HepG2 (cell line): ENCODE results near the gene CELF5. TPM values are rescaled to one million over a fixed set of nuclear protein-coding genes. Genes with fewer than 3 reads are reported as not detected.
A peak's percentile ranks its signal among the peaks of the same experiment; 100 is the strongest.

ENCODE experiments used
- ASH2L ChIP-seq: fragments of 300-600, 200-600 bp; sonication (generic); IDR thresholded peaks from 2 replicates; pipeline ENCODE4 v1.7.0; 2017; ENCODE audit warnings: low read depth, mild to moderate bottlenecking, moderate library complexity, mixed read lengths, low read length; ENCODE audit not compliant: insufficient read length
- DDIT3 ChIP-seq: sonication (generic); formaldehyde crosslinking; IDR thresholded peaks from 2 replicates; pipeline ENCODE4 v1.4.0; 2020; ENCODE audit warnings: mild to moderate bottlenecking, missing genetic modification reagents
- MAZ ChIP-seq, 2 experiments: sonication (generic) in 1 of 2; formaldehyde crosslinking in 1 of 2; IDR thresholded peaks; 2 replicates each; pipeline versions ENCODE4 v1.5.0 to v1.6.1; 2012 to 2020; ENCODE audit warnings: low read depth in 2 of 2, mild to moderate bottlenecking in 2 of 2, borderline replicate concordance in 1 of 2, improper control_type of control experiment in 1 of 2, low read length in 1 of 2, missing genetic modification reagents in 1 of 2, moderate library complexity in 1 of 2
- NFKB2 ChIP-seq: sonication (generic); formaldehyde crosslinking; IDR thresholded peaks from 2 replicates; pipeline ENCODE4 v1.4.0; 2020; ENCODE audit warnings: missing genetic modification reagents, borderline replicate concordance
- NFYC ChIP-seq: IDR thresholded peaks from 2 replicates; pipeline ENCODE4 v1.6.1; 2016; ENCODE audit warnings: missing genetic modification reagents, missing compliant biosample characterization
- PATZ1 ChIP-seq: sonication (generic); formaldehyde crosslinking; IDR thresholded peaks from 2 replicates; pipeline ENCODE4 v1.4.0; 2020; ENCODE audit warnings: missing genetic modification reagents
- POLR2AphosphoS5 ChIP-seq: IDR thresholded peaks from 2 replicates; pipeline ENCODE4 v1.6.1; 2012; ENCODE audit warnings: low read depth, low read length
- SIN3B ChIP-seq: fragments of 150-350 bp; IDR thresholded peaks from 2 replicates; pipeline ENCODE4 v1.6.1; 2014; ENCODE audit warnings: low read length
- TP53 ChIP-seq: sonication (generic); formaldehyde crosslinking; conservative IDR thresholded peaks from 2 replicates; pipeline ENCODE4 v1.4.0; 2020; ENCODE audit warnings: missing genetic modification reagents
- ZNF710 ChIP-seq: sonication (generic); formaldehyde crosslinking; IDR thresholded peaks from 2 replicates; pipeline ENCODE4 v1.5.0; 2020; ENCODE audit warnings: mild to moderate bottlenecking, missing genetic modification reagents, borderline replicate concordance
- polyA plus RNA-seq, 8 experiments: library from polyadenylated mRNA; depleted of rRNA in 3 of 8; stranded (reverse) in 7 of 8; unstranded in 1 of 8; fragments of >200 nt; fragmentation: Illumina TruSeq in 4 of 8; extraction: Trizol in 4 of 8; gene quantifications; 2 replicates each; pipeline versions ENCODE4 v1.2.1 to v1.2.3, GENCODE V29; 2011 to 2016; ENCODE audit warnings: low read depth in 4 of 8, missing spikeins in 1 of 8, mixed read lengths in 1 of 8; ENCODE audit not compliant: insufficient read depth in 1 of 8
- total RNA-seq, 5 experiments: library from RNA; depleted of rRNA; stranded (reverse); fragments of >200 nt; fragmentation: Illumina TruSeq; extraction: Trizol; gene quantifications; 2 replicates each; pipeline ENCODE4 v1.2.3, GENCODE V29; 2016; ENCODE audit warnings: low read depth in 1 of 5
- TF ChIP-seq, protein P1 (sequence below): sonication (generic); formaldehyde crosslinking; IDR thresholded peaks from 2 replicates; pipeline ENCODE4 v1.4.0; 2020; ENCODE audit warnings: mild to moderate bottlenecking, missing genetic modification reagents
- TF ChIP-seq, protein P2 (sequence below): sonication (generic); formaldehyde crosslinking; IDR thresholded peaks from 2 replicates; pipeline ENCODE4 v1.5.0; 2020; ENCODE audit warnings: mild to moderate bottlenecking, missing genetic modification reagents, moderate library complexity

CELF5 gene
- total and polyA plus RNA-seq, 2 of the 13 experiments (the other 11 are each of a cell fraction or from before 2014, with no cell fraction given), result 0.31 to 0.84 TPM

DNA sequence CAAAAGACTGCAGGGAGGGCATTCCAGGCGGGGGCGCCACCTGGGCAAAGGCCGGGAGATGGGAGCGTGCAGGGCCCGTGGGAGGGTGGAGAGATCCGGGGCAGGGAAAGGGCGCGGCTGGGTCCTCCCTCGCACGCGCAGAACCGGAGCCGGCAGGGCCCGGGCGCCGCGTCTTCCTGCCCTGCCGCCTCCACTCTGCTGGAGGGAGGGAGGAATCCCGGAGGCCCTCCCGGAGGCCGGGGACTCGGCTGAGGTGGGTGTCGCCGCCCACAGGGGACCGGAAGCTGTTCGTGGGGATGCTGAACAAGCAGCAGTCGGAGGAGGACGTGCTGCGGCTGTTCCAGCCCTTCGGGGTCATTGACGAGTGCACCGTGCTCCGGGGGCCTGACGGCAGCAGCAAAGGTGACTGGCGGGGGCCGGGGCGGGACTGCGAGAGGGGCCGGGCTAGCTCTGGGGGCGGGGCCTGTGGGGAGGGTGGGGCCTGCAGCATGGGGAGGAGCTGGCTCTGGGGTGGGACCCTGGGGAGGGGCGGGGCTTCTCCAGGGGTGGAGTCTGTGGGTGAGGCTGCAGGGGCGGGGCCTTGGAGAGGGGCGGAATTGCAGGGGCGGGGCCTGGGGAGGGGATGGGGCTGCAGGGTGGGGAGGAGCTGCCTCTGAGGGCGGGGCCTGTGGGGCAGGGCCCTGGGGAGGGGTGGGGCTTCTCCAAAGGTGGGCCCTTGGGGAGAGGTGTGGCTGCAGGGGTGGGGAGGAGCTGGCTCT lies 51.3 kb downstream of the CELF5 start (continued):
- TF ChIP-seq, protein P1, sequence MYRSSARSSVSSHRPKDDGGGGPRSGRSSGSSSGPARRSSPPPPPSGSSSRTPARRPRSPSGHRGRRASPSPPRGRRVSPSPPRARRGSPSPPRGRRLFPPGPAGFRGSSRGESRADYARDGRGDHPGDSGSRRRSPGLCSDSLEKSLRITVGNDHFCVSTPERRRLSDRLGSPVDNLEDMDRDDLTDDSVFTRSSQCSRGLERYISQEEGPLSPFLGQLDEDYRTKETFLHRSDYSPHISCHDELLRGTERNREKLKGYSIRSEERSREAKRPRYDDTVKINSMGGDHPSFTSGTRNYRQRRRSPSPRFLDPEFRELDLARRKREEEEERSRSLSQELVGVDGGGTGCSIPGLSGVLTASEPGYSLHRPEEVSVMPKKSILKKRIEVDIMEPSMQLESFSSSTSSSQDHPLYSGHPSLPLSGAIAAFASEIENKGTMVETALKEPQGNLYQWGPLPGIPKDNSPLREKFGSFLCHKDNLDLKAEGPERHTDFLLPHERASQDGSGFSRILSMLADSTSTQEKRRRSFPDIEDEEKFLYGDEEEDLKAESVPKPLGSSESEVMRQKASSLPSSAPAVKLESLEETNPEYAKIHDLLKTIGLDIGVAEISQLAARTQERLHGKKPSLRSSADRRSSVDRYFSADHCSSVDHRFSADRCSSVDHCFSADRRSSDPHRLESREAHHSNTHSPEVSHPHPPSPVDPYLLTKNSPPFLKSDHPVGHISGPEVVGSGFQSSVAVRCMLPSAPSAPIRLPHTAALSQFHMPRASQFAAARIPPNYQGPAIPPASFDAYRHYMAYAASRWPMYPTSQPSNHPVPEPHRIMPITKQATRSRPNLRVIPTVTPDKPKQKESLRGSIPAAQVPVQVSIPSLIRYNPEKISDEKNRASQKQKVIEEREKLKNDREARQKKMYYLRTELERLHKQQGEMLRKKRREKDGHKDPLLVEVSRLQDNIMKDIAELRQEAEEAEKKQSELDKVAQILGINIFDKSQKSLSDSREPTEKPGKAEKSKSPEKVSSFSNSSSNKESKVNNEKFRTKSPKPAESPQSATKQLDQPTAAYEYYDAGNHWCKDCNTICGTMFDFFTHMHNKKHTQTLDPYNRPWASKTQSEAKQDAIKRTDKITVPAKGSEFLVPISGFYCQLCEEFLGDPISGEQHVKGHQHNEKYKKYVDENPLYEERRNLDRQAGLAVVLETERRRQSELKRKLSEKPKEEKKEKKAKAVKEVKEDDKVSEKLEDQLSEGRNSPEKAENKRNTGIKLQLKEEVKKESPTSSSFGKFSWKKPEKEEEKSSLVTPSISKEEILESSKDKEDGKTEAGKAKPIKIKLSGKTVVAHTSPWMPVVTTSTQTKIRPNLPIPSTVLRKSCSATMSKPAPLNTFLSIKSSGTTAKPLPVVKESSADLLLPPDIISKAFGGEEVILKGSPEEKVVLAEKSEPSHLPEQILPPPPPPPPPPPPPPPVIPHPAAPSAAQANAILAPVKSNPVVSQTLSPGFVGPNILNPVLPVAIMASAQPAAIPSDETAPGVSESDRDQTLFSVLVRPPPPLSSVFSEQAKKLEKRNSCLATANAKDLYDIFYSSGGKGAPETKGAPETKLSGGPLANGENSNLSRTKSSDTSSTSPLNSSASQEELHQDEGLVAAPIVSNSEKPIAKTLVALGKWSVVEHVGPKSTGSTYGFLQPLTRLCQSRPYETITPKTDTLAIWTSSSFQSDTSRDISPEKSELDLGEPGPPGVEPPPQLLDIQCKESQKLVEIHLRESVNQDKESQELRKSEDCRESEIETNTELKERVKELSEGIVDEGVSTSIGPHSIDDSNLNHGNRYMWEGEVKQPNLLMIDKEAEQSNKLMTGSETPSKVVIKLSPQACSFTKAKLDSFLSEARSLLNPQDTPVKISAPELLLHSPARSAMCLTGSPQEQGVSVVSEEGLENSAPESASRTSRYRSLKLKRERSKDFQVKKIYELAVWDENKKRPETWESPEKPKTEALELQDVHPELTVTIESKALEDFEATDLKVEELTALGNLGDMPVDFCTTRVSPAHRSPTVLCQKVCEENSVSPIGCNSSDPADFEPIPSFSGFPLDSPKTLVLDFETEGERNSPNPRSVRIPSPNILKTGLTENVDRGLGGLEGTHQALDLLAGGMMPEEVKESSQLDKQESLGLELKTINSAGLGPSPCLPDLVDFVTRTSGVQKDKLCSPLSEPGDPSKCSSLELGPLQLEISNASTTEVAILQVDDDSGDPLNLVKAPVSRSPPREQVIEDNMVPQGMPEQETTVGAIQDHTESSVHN (CRISPR knock-in tag), result 0 out of 2 replicates have a peak, but pooled peaks have one; percentile 22
- no peak; the same call in 1 of the 2 replicates for TF ChIP-seq PATZ1 (CRISPR knock-in tag)
- TF ChIP-seq ASH2L, result peak; percentile 28
- no peak for TF ChIP-seq SIN3B
- TF ChIP-seq DDIT3 (CRISPR knock-in tag), result no peak
- peak; percentile 35; the same call in 1 of the 2 replicates for TF ChIP-seq POLR2AphosphoS5
- peak; percentile 64; the same call in 1 of the 2 replicates for TF ChIP-seq NFKB2 (CRISPR knock-in tag)
- TF ChIP-seq TP53 (CRISPR knock-in tag), result 0 out of 2 replicates have a peak, but pooled peaks have one; percentile 61
- TF ChIP-seq, protein P2, sequence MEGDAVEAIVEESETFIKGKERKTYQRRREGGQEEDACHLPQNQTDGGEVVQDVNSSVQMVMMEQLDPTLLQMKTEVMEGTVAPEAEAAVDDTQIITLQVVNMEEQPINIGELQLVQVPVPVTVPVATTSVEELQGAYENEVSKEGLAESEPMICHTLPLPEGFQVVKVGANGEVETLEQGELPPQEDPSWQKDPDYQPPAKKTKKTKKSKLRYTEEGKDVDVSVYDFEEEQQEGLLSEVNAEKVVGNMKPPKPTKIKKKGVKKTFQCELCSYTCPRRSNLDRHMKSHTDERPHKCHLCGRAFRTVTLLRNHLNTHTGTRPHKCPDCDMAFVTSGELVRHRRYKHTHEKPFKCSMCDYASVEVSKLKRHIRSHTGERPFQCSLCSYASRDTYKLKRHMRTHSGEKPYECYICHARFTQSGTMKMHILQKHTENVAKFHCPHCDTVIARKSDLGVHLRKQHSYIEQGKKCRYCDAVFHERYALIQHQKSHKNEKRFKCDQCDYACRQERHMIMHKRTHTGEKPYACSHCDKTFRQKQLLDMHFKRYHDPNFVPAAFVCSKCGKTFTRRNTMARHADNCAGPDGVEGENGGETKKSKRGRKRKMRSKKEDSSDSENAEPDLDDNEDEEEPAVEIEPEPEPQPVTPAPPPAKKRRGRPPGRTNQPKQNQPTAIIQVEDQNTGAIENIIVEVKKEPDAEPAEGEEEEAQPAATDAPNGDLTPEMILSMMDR, result peak; percentile 81
- no peak for TF ChIP-seq NFYC (CRISPR knock-in tag)
- peak; percentile 52; the same call in 1 of the 2 replicates for TF ChIP-seq ZNF710 (CRISPR knock-in tag)
- TF ChIP-seq MAZ (IDR thresholded peaks at IDR 0.05; ENCODE audit: borderline replicate concordance, low read depth, low read length), result no peak; the same call in 1 of the 2 replicates
- TF ChIP-seq MAZ (CRISPR knock-in tag; IDR thresholded peaks at IDR 0.05; ENCODE audit: low read depth), result peak; percentile 48; the same call in 1 of the 2 replicates
